ENCODE results near the gene MAGEA9B.

The MAGEA9B gene

DNA sequence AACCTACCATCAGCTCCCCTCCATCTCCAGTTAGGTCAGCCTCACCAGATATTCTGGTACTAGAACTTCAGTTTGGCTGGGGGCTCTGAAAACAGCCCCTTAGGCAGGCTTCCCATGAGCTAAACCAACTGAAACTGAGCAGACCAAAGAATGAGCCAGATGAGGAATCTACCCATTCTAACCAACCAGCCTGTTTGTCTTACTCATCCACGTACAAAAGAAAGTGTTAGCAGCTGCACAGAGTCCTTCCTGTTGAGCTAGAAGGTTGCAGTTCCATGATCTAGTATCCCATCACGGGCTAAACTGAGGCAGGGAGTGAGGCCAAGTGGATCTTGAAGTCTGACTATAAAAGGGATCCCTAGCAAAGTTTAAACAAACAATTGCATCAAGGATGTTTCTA, 17.5 kb downstream of the MAGEA9B start:
- no peak for TF ChIP-seq EZH2phosphoT487 (IDR thresholded peaks at IDR 0.05; ENCODE audit: borderline replicate concordance)
- Histone ChIP-seq H3K4me2 (ENCODE audit: low read depth, low read length, poor library complexity, severe bottlenecking) (no peak overlapping the region), H3F3A (ENCODE audit: low read depth) (no peaks in the 10 kb centered on the region), H3K27me3 (ENCODE audit: insufficient read depth, low read length, poor library complexity, severe bottlenecking) (no peaks in the 10 kb centered on the region), H3K36me3 (ENCODE audit: insufficient read depth, low read length) (no peaks in the 10 kb centered on the region), H3K79me2 (ENCODE audit: insufficient read depth, low read length) (no peaks in the 10 kb centered on the region), H3K9me2 (replicated peaks; ENCODE audit: low read depth, low read length) (no peaks in the 10 kb centered on the region), H3K9me3 (ENCODE audit: insufficient read depth, low read depth, low read length) (no peaks in the 10 kb centered on the region), H3K4me1 (ENCODE audit: insufficient read depth, low read length, poor library complexity, severe bottlenecking) (no peaks in the 10 kb centered on the region), H4K20me1 (ENCODE audit: insufficient read depth, low read length, poor library complexity, severe bottlenecking) (no peaks in the 10 kb centered on the region), H2AFZ (ENCODE audit: low read length) (no peak overlapping the region), H3K4me3 (ENCODE audit: low read length, poor library complexity, severe bottlenecking) (no peak overlapping the region), H3K9ac (ENCODE audit: low read depth, low read length, poor library complexity, severe bottlenecking) (no peak overlapping the region)

DNA sequence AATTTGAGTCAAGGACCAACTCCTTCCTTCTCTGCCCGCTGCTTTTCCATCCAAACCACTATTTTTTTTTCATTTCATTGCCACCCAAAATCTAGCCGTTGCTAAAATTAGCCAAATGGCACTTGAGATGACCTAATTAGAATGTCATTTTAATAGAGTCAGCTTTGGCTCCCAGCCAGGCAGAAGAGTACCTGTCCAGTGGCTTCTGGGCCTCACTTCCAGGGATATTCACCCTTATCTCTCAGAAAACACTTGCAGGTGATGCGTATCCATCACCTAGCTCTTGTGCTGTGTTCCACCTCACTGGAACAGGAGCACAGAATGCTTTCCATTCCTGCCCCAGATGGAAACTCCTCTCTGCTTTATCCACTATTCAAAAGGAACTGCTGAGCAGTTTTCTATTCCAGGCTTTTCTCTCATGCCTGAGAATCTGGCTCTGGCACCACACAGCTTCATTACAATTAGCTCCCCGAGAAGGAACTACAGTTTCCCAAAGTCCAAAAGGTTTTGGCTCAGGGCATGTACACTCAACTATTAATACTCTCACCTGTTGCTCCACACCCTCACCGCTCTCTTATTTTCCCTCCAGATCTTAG, 18.5 kb downstream of the MAGEA9B start:
- no peaks in the 10 kb centered on the region for H3K36me3 ChIP-seq (ENCODE audit: insufficient read depth, low read length)
- H3K4me2 ChIP-seq (ENCODE audit: low read depth, low read length, poor library complexity, severe bottlenecking): no peak overlapping the region
- no peaks in the 10 kb centered on the region for H3K4me1 ChIP-seq (ENCODE audit: insufficient read depth, low read length, poor library complexity, severe bottlenecking)
- no peak overlapping the region for H3K4me3 ChIP-seq (ENCODE audit: low read length, poor library complexity, severe bottlenecking)
- H3K79me2 ChIP-seq (ENCODE audit: insufficient read depth, low read length): no peaks in the 10 kb centered on the region
- H4K20me1 ChIP-seq (ENCODE audit: insufficient read depth, low read length, poor library complexity, severe bottlenecking): no peaks in the 10 kb centered on the region
- no peak overlapping the region for H2AFZ ChIP-seq (ENCODE audit: low read length)
- no peaks in the 10 kb centered on the region for H3K27me3 ChIP-seq (ENCODE audit: insufficient read depth, low read length, poor library complexity, severe bottlenecking)
- TF ChIP-seq, protein P1, sequence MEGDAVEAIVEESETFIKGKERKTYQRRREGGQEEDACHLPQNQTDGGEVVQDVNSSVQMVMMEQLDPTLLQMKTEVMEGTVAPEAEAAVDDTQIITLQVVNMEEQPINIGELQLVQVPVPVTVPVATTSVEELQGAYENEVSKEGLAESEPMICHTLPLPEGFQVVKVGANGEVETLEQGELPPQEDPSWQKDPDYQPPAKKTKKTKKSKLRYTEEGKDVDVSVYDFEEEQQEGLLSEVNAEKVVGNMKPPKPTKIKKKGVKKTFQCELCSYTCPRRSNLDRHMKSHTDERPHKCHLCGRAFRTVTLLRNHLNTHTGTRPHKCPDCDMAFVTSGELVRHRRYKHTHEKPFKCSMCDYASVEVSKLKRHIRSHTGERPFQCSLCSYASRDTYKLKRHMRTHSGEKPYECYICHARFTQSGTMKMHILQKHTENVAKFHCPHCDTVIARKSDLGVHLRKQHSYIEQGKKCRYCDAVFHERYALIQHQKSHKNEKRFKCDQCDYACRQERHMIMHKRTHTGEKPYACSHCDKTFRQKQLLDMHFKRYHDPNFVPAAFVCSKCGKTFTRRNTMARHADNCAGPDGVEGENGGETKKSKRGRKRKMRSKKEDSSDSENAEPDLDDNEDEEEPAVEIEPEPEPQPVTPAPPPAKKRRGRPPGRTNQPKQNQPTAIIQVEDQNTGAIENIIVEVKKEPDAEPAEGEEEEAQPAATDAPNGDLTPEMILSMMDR (conservative IDR thresholded peaks at IDR 0.05; ENCODE audit: low read length): no peak
- no peak for TF ChIP-seq EZH2phosphoT487 (IDR thresholded peaks at IDR 0.05; ENCODE audit: borderline replicate concordance)
- H3K9ac ChIP-seq (ENCODE audit: low read depth, low read length, poor library complexity, severe bottlenecking): no peak overlapping the region
- H3K9me3 ChIP-seq (ENCODE audit: insufficient read depth, low read depth, low read length): no peaks in the 10 kb centered on the region
- H3F3A ChIP-seq (ENCODE audit: low read depth): no peaks in the 10 kb centered on the region
- H3K9me2 ChIP-seq (replicated peaks; ENCODE audit: low read depth, low read length): no peaks in the 10 kb centered on the region

DNA sequence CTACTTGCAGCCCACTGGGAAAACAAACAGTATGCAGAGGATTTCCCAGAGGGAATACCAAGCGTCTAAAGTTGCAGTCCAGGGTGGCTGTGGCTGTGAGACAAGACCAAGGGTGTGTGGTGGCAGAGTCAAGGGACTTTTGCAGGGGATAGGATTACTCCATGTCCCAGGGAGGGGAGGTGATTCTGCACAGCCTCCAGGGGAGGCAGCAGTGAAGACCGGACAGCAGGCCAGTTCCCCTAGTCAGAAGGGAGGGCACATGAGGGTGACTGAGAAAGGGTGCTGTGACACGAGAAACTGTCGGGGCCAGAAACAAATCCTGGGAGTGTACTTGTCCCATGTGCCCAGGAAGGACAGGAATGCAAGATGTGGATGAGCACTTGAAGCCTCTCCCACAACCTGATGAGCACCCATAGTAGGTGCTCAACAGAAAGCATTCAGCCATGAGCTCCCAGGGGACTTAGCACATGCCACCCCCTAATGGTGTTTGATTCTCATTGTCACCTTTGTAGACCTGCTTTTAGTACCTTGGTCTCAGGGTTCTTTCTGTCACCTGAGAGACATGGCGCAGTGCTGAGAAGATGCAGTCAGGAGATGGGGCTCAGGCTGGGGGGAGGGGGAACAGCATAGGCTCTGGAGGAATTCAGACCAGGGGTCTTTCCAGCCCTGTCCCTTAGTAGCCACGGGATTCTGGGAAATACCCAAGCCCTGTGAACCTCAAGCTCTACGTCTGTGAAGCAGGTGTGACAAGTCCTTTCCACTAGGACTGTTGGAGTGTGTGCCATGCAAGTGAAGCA, 19.4 kb downstream of the MAGEA9B start:
- Histone ChIP-seq H3K9me3 (ENCODE audit: insufficient read depth, low read depth, low read length) (no peaks in the 10 kb centered on the region), H3F3A (ENCODE audit: low read depth) (no peaks in the 10 kb centered on the region), H3K4me1 (ENCODE audit: insufficient read depth, low read length, poor library complexity, severe bottlenecking) (no peaks in the 10 kb centered on the region), H3K4me2 (ENCODE audit: low read depth, low read length, poor library complexity, severe bottlenecking) (no peak overlapping the region), H4K20me1 (ENCODE audit: insufficient read depth, low read length, poor library complexity, severe bottlenecking) (no peaks in the 10 kb centered on the region), H3K9ac (ENCODE audit: low read depth, low read length, poor library complexity, severe bottlenecking) (no peak overlapping the region), H3K36me3 (ENCODE audit: insufficient read depth, low read length) (no peaks in the 10 kb centered on the region), H3K4me3 (ENCODE audit: low read length, poor library complexity, severe bottlenecking) (no peak overlapping the region), H3K79me2 (ENCODE audit: insufficient read depth, low read length) (no peaks in the 10 kb centered on the region), H3K9me2 (replicated peaks; ENCODE audit: low read depth, low read length) (no peaks in the 10 kb centered on the region), H3K27me3 (ENCODE audit: insufficient read depth, low read length, poor library complexity, severe bottlenecking) (no peaks in the 10 kb centered on the region), H2AFZ (ENCODE audit: low read length) (no peak overlapping the region)
- TF ChIP-seq EZH2phosphoT487 (IDR thresholded peaks at IDR 0.05; ENCODE audit: borderline replicate concordance): no peak
- TF ChIP-seq, protein P1 (conservative IDR thresholded peaks at IDR 0.05; ENCODE audit: low read length): no peak

Data from Loucy (cell line).